Thyroid gland (tissue), 4 donors: Measurements from ENCODE around the gene LRRC56.

Experiments used
- CTCF ChIP-seq, 6 experiments: fragments of 200-600 bp in 3 of 6; fragments of 450-650 bp in 3 of 6; sonication (generic) in 3 of 6; IDR thresholded peaks; one replicate each; pipeline ENCODE4 v1.5.1; 2016 to 2019; ENCODE audit warnings: antibody characterized with exemption in 6 of 6, mild to moderate bottlenecking in 2 of 6, inconsistent platforms in 1 of 6, moderate library complexity in 1 of 6
- POLR2A ChIP-seq, 2 donors: fragments of 450-650 bp; IDR thresholded peaks; one replicate each; pipeline ENCODE4 v1.6.1; 2017; ENCODE audit warnings: antibody characterized with exemption in 2 of 2, mild to moderate bottlenecking in 2 of 2, moderate library complexity in 1 of 2

- no peak for TF ChIP-seq CTCF (IDR thresholded peaks at IDR 0.05)
- TF ChIP-seq POLR2A (IDR thresholded peaks at IDR 0.05): no peak
These were observed 55.6 kb downstream of the LRRC56 start for GRCh38 chr11:592918-593317.
